Measurements from ENCODE around the gene PGRMC2. TPM values are rescaled to one million over a fixed set of nuclear protein-coding genes. Genes with fewer than 3 reads are reported as not detected.

Gene PGRMC2
- total RNA-seq (2014; rRNA removed; shearing (Covaris generic); ENCODE audit: low replicate concordance): 23.2 and 29.9 TPM in 2 replicates

DNA sequence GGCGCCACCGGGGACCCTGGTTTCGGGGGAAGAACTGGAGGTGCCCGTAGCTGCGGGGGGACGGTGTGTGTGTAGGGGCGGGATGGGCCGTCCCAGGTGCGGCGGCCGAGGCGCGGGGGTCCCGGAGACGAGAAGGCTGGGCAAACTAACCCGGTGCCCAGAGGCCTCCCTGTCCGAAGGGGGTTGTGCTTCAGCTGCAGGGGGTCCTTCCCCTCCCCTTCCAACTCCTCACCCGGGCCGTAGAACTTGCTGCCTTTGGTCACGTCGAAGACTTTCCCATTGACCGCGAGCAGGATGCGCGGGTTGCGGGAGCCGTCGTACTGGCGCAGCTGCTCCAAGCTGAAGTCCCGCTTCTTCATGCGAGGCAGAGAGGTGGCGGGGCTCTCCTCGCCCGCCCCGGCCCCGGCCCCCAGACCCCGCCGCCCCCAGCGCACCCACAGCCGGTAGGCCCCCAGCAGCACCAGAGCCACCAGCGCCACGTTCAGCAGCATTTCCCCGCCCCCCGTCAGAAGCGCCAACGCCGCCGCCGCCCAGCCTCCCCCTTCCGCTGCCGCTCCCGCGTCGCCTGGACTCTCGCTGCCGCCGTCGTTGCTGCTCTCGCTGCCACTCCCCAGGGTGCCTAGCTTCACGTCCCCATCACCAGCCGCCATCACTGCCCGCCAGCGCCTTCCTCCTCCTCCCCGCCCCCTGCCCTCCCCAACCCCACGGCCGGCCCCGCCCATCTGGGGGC is at the start of gene PGRMC2:
Gene PGRMC2, minus strand, starts transcription at position 673 of the 730 bp plus-strand sequence. Its CDS starts 23 bp downstream, at position 650.
- H3K4me3 ChIP-seq (ENCODE audit: low read length): peak within 1 kb of the TSS; percentile 73
- H2AFZ ChIP-seq (ENCODE audit: low read length): peak within 1 kb of the TSS; percentile 88
- peak within 1 kb of the TSS; percentile 81 for H3K9ac ChIP-seq (ENCODE audit: low read length)
- H3K9me2 ChIP-seq (replicated peaks; ENCODE audit: insufficient read depth, low read length): no peaks in the 10 kb centered on the region
- H3K4me2 ChIP-seq (ENCODE audit: low read depth, low read length, poor library complexity, severe bottlenecking): peak within 1 kb of the TSS; percentile 88
- H3K9me3 ChIP-seq (ENCODE audit: low read length): no peaks in the 10 kb centered on the region
- H3K4me1 ChIP-seq (ENCODE audit: low read length): peaks cover 35% of the 10 kb centered on the region
- H4K20me1 ChIP-seq (ENCODE audit: insufficient read depth, low read depth, low read length): peaks cover 7% of the 10 kb centered on the region; the same call in 1 of the 2 replicates
- peak within 1 kb of the TSS; percentile 70 for H3K27ac ChIP-seq (ENCODE audit: low read length)
- H3K27me3 ChIP-seq (ENCODE audit: low read length): no peaks in the 10 kb centered on the region
- H3K36me3 ChIP-seq (ENCODE audit: insufficient read depth, low read length): peaks cover 28% of the 10 kb centered on the region
- DNase-seq: peak; percentile 80
- peaks cover 54% of the 10 kb centered on the region for H3K79me2 ChIP-seq (ENCODE audit: low read length)

- no peak overlapping the region for H3K4me2 ChIP-seq (ENCODE audit: low read depth, low read length, poor library complexity, severe bottlenecking)
- H3K9me2 ChIP-seq (replicated peaks; ENCODE audit: insufficient read depth, low read length): no peaks in the 10 kb centered on the region
- no peaks in the 10 kb centered on the region for H3K27me3 ChIP-seq (ENCODE audit: low read length)
- no peaks in the 10 kb centered on the region for H4K20me1 ChIP-seq (ENCODE audit: insufficient read depth, low read depth, low read length)
- H2AFZ ChIP-seq (ENCODE audit: low read length): no peak overlapping the region
- DNase-seq: no peak
- H3K79me2 ChIP-seq (ENCODE audit: low read length): no peaks in the 10 kb centered on the region
- no peaks in the 10 kb centered on the region for H3K9me3 ChIP-seq (ENCODE audit: low read length)
- no peak overlapping the region for H3K27ac ChIP-seq (ENCODE audit: low read length)
- H3K9ac ChIP-seq (ENCODE audit: low read length): no peak overlapping the region
- no peaks in the 10 kb centered on the region for H3K36me3 ChIP-seq (ENCODE audit: insufficient read depth, low read length)
- H3K4me3 ChIP-seq (ENCODE audit: low read length): no peak overlapping the region
- no peaks in the 10 kb centered on the region for H3K4me1 ChIP-seq (ENCODE audit: low read length)
These were observed 47.9 kb upstream of the PGRMC2 start for GRCh38 chr4:128335541-128335940.

- no peaks in the 10 kb centered on the region for H3K27me3 ChIP-seq (ENCODE audit: low read length)
- no peak overlapping the region for H2AFZ ChIP-seq (ENCODE audit: low read length)
- no peak overlapping the region for H3K4me3 ChIP-seq (ENCODE audit: low read length)
- DNase-seq: no peak
- no peak overlapping the region for H3K27ac ChIP-seq (ENCODE audit: low read length)
- no peaks in the 10 kb centered on the region for H3K79me2 ChIP-seq (ENCODE audit: low read length)
- no peak overlapping the region for H3K4me2 ChIP-seq (ENCODE audit: low read depth, low read length, poor library complexity, severe bottlenecking)
- H4K20me1 ChIP-seq (ENCODE audit: insufficient read depth, low read depth, low read length): no peaks in the 10 kb centered on the region
- no peaks in the 10 kb centered on the region for H3K9me3 ChIP-seq (ENCODE audit: low read length)
- H3K9ac ChIP-seq (ENCODE audit: low read length): no peak overlapping the region
- no peaks in the 10 kb centered on the region for H3K4me1 ChIP-seq (ENCODE audit: low read length)
- H3K9me2 ChIP-seq (replicated peaks; ENCODE audit: insufficient read depth, low read length): no peaks in the 10 kb centered on the region
- no peaks in the 10 kb centered on the region for H3K36me3 ChIP-seq (ENCODE audit: insufficient read depth, low read length)
These were observed 46.6 kb upstream of the PGRMC2 start for GRCh38 chr4:128334256-128334655.

- DNase-seq: no peak
- Histone ChIP-seq H3K27ac (ENCODE audit: low read length) (no peak overlapping the region), H3K4me1 (ENCODE audit: low read length) (no peaks in the 10 kb centered on the region), H3K79me2 (ENCODE audit: low read length) (no peaks in the 10 kb centered on the region), H3K9me2 (replicated peaks; ENCODE audit: insufficient read depth, low read length) (no peaks in the 10 kb centered on the region), H2AFZ (ENCODE audit: low read length) (no peak overlapping the region), H3K4me2 (ENCODE audit: low read depth, low read length, poor library complexity, severe bottlenecking) (no peak overlapping the region), H3K9ac (ENCODE audit: low read length) (no peak overlapping the region), H4K20me1 (ENCODE audit: insufficient read depth, low read depth, low read length) (no peaks in the 10 kb centered on the region), H3K27me3 (ENCODE audit: low read length) (no peaks in the 10 kb centered on the region), H3K36me3 (ENCODE audit: insufficient read depth, low read length) (no peaks in the 10 kb centered on the region), H3K4me3 (ENCODE audit: low read length) (no peak overlapping the region), H3K9me3 (ENCODE audit: low read length) (no peaks in the 10 kb centered on the region)
These were observed 45.9 kb upstream of the PGRMC2 start for GRCh38 chr4:128333309-128334018.

DNA sequence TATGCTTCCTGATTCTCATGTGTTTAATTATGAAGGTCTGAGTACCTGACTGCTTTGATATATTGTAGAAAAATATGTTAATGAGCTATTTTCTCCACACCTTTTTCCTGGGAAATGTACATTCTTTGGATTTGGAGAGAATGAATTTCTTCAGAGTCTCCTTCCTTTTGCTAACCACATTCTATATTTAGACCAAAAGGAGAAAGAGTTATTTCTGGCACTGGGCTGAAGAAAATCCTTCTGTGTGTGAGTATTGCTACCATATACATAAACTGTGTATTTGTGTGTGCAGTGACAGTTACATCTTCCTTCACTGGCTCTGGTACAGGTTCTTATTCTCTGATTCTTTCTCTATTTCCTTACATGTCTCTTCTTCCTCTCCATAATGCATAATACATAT is 44.5 kb upstream of the PGRMC2 start:
- no peaks in the 10 kb centered on the region for H3K36me3 ChIP-seq (ENCODE audit: insufficient read depth, low read length)
- H3K9me2 ChIP-seq (replicated peaks; ENCODE audit: insufficient read depth, low read length): no peaks in the 10 kb centered on the region
- H3K9me3 ChIP-seq (ENCODE audit: low read length): no peaks in the 10 kb centered on the region
- H3K9ac ChIP-seq (ENCODE audit: low read length): no peak overlapping the region
- H2AFZ ChIP-seq (ENCODE audit: low read length): no peak overlapping the region
- H3K27me3 ChIP-seq (ENCODE audit: low read length): no peaks in the 10 kb centered on the region
- no peak overlapping the region for H3K27ac ChIP-seq (ENCODE audit: low read length)
- no peak overlapping the region for H3K4me3 ChIP-seq (ENCODE audit: low read length)
- no peak overlapping the region for H3K4me2 ChIP-seq (ENCODE audit: low read depth, low read length, poor library complexity, severe bottlenecking)
- no peaks in the 10 kb centered on the region for H3K4me1 ChIP-seq (ENCODE audit: low read length)
- DNase-seq: no peak
- H3K79me2 ChIP-seq (ENCODE audit: low read length): no peaks in the 10 kb centered on the region
- no peaks in the 10 kb centered on the region for H4K20me1 ChIP-seq (ENCODE audit: insufficient read depth, low read depth, low read length)

- no peak overlapping the region for H3K9ac ChIP-seq (ENCODE audit: low read length)
- H3K4me1 ChIP-seq (ENCODE audit: low read length): no peaks in the 10 kb centered on the region
- H3K4me3 ChIP-seq (ENCODE audit: low read length): no peak overlapping the region
- H4K20me1 ChIP-seq (ENCODE audit: insufficient read depth, low read depth, low read length): no peaks in the 10 kb centered on the region
- no peaks in the 10 kb centered on the region for H3K27me3 ChIP-seq (ENCODE audit: low read length)
- H3K9me3 ChIP-seq (ENCODE audit: low read length): no peaks in the 10 kb centered on the region
- no peak overlapping the region for H3K27ac ChIP-seq (ENCODE audit: low read length)
- H3K4me2 ChIP-seq (ENCODE audit: low read depth, low read length, poor library complexity, severe bottlenecking): no peak overlapping the region
- H2AFZ ChIP-seq (ENCODE audit: low read length): no peak overlapping the region
- DNase-seq: no peak
- H3K36me3 ChIP-seq (ENCODE audit: insufficient read depth, low read length): no peaks in the 10 kb centered on the region
- no peaks in the 10 kb centered on the region for H3K9me2 ChIP-seq (replicated peaks; ENCODE audit: insufficient read depth, low read length)
- H3K79me2 ChIP-seq (ENCODE audit: low read length): no peaks in the 10 kb centered on the region
These were observed 42.0 kb upstream of the PGRMC2 start for GRCh38 chr4:128329638-128330037.

GRCh38 chr4:128328106-128328505 is 40.5 kb upstream of the PGRMC2 start:
- no peak overlapping the region for H2AFZ ChIP-seq (ENCODE audit: low read length)
- H3K9me3 ChIP-seq (ENCODE audit: low read length): no peaks in the 10 kb centered on the region
- no peak overlapping the region for H3K4me3 ChIP-seq (ENCODE audit: low read length)
- H3K79me2 ChIP-seq (ENCODE audit: low read length): no peaks in the 10 kb centered on the region
- no peak for DNase-seq
- no peaks in the 10 kb centered on the region for H3K27me3 ChIP-seq (ENCODE audit: low read length)
- H3K9me2 ChIP-seq (replicated peaks; ENCODE audit: insufficient read depth, low read length): no peaks in the 10 kb centered on the region
- no peak overlapping the region for H3K9ac ChIP-seq (ENCODE audit: low read length)
- H3K27ac ChIP-seq (ENCODE audit: low read length): no peak overlapping the region
- no peaks in the 10 kb centered on the region for H3K36me3 ChIP-seq (ENCODE audit: insufficient read depth, low read length)
- no peak overlapping the region for H3K4me2 ChIP-seq (ENCODE audit: low read depth, low read length, poor library complexity, severe bottlenecking)
- no peaks in the 10 kb centered on the region for H4K20me1 ChIP-seq (ENCODE audit: insufficient read depth, low read depth, low read length)
- H3K4me1 ChIP-seq (ENCODE audit: low read length): no peaks in the 10 kb centered on the region

DNA sequence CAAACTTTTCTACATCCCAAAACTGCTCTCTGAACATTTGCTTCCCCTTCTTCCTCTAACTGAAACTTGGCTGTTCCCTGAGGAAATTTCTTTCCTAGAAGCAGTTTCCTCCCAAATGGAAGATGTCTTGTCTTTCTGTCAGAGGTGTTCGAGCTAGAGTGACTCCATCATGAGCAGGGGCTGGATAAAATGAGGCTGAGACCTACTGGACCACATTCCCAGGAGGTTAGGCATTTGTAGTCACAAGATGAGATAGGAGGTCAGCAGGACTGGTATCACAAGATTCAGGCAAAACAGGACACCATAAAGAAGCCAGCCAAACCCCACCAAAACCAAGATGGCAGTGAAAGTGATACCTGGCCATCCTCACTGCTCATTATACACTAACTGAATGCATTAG is 35.8 kb upstream of the PGRMC2 start:
- H4K20me1 ChIP-seq (ENCODE audit: insufficient read depth, low read depth, low read length): no peaks in the 10 kb centered on the region
- no peak overlapping the region for H3K9ac ChIP-seq (ENCODE audit: low read length)
- no peak for DNase-seq
- no peaks in the 10 kb centered on the region for H3K27me3 ChIP-seq (ENCODE audit: low read length)
- no peak overlapping the region for H3K4me3 ChIP-seq (ENCODE audit: low read length)
- H3K9me2 ChIP-seq (replicated peaks; ENCODE audit: insufficient read depth, low read length): no peaks in the 10 kb centered on the region
- H3K27ac ChIP-seq (ENCODE audit: low read length): no peak overlapping the region
- H3K4me1 ChIP-seq (ENCODE audit: low read length): no peaks in the 10 kb centered on the region
- H3K79me2 ChIP-seq (ENCODE audit: low read length): no peaks in the 10 kb centered on the region
- no peak overlapping the region for H3K4me2 ChIP-seq (ENCODE audit: low read depth, low read length, poor library complexity, severe bottlenecking)
- no peak overlapping the region for H2AFZ ChIP-seq (ENCODE audit: low read length)
- no peaks in the 10 kb centered on the region for H3K36me3 ChIP-seq (ENCODE audit: insufficient read depth, low read length)
- H3K9me3 ChIP-seq (ENCODE audit: low read length): no peaks in the 10 kb centered on the region

Measured in Karpas-422 (cell line).